RPMI8226 (cell line): ENCODE results near the gene INSL3.

ENCODE experiments used
- DNase-seq: peaks from one replicate; pipeline ENCODE4 v3.0.0-alpha.2; 2015

The INSL3 gene

GRCh38 chr19:17843908-17844490 is 22.7 kb upstream of the INSL3 start:
- no peak for DNase-seq

- no peak for DNase-seq
Observed at GRCh38 chr19:17843292-17843827, 22.0 kb upstream of the INSL3 start.

GRCh38 chr19:17842663-17843291 is 21.5 kb upstream of the INSL3 start:
- no peak for DNase-seq

GRCh38 chr19:17841810-17842662 is 20.7 kb upstream of the INSL3 start:
- no peak for DNase-seq

- no peak for DNase-seq
Observed at GRCh38 chr19:17841371-17841809, 20.1 kb upstream of the INSL3 start.

- no peak for DNase-seq
Observed at GRCh38 chr19:17840019-17840418, 18.7 kb upstream of the INSL3 start.

GRCh38 chr19:17837972-17838371 is 16.7 kb upstream of the INSL3 start:
- DNase-seq, result no peak

- no peak for DNase-seq
Observed at GRCh38 chr19:17836530-17836929, 15.2 kb upstream of the INSL3 start.

- no peak for DNase-seq
Observed at GRCh38 chr19:17835182-17836006, 14.1 kb upstream of the INSL3 start.

- no peak for DNase-seq
Observed at GRCh38 chr19:17834350-17835181, 13.2 kb upstream of the INSL3 start.

GRCh38 chr19:17832443-17833208 is 11.3 kb upstream of the INSL3 start:
- DNase-seq, result no peak

- DNase-seq, result no peak
Observed at GRCh38 chr19:17831419-17831888, 10.1 kb upstream of the INSL3 start.

GRCh38 chr19:17830567-17831418 is 9.5 kb upstream of the INSL3 start:
- DNase-seq, result no peak

- DNase-seq, result no peak
Observed at GRCh38 chr19:17829855-17830566, 8.7 kb upstream of the INSL3 start.

- DNase-seq, result no peak
Observed at GRCh38 chr19:17826508-17827056, 5.3 kb upstream of the INSL3 start.

GRCh38 chr19:17824339-17824738 is 3.0 kb upstream of the INSL3 start:
- DNase-seq, result no peak

GRCh38 chr19:17817668-17818363 is 3.5 kb downstream of the INSL3 start:
- DNase-seq, result no peak

- DNase-seq, result no peak
Observed at GRCh38 chr19:17812099-17812498, 9.2 kb downstream of the INSL3 start.
